ENCODE results near the gene USP47.

- TF ChIP-seq, protein P1, sequence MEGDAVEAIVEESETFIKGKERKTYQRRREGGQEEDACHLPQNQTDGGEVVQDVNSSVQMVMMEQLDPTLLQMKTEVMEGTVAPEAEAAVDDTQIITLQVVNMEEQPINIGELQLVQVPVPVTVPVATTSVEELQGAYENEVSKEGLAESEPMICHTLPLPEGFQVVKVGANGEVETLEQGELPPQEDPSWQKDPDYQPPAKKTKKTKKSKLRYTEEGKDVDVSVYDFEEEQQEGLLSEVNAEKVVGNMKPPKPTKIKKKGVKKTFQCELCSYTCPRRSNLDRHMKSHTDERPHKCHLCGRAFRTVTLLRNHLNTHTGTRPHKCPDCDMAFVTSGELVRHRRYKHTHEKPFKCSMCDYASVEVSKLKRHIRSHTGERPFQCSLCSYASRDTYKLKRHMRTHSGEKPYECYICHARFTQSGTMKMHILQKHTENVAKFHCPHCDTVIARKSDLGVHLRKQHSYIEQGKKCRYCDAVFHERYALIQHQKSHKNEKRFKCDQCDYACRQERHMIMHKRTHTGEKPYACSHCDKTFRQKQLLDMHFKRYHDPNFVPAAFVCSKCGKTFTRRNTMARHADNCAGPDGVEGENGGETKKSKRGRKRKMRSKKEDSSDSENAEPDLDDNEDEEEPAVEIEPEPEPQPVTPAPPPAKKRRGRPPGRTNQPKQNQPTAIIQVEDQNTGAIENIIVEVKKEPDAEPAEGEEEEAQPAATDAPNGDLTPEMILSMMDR (IDR thresholded peaks at IDR 0.05), result peak; percentile 81
- no peak for TF ChIP-seq EZH2 (IDR thresholded peaks at IDR 0.05)
Measured at GRCh38 chr11:11966826-11967668, 125.3 kb downstream of the USP47 start.

Data from neural progenitor cell (in vitro differentiated cells).